ENCODE results near the gene ZNF709. TPM values are rescaled to one million over a fixed set of nuclear protein-coding genes. Genes with fewer than 3 reads are reported as not detected.

The ZNF709 gene
- total and polyA plus RNA-seq, 2 of the 13 experiments (the other 11 are each of a cell fraction or from before 2014, with no cell fraction given), result 1.5 to 3.9 TPM

- TF ChIP-seq, protein P1, sequence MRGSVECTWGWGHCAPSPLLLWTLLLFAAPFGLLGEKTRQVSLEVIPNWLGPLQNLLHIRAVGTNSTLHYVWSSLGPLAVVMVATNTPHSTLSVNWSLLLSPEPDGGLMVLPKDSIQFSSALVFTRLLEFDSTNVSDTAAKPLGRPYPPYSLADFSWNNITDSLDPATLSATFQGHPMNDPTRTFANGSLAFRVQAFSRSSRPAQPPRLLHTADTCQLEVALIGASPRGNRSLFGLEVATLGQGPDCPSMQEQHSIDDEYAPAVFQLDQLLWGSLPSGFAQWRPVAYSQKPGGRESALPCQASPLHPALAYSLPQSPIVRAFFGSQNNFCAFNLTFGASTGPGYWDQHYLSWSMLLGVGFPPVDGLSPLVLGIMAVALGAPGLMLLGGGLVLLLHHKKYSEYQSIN (CRISPR knock-in tag; IDR thresholded peaks at IDR 0.05; ENCODE audit: borderline replicate concordance), result no peak
- TF ChIP-seq MED8 (CRISPR knock-in tag; IDR thresholded peaks at IDR 0.05; ENCODE audit: insufficient replicate concordance), result no peak
- peak; percentile 91; the same call in 1 of the 2 replicates for TF ChIP-seq ZSCAN31 (CRISPR knock-in tag; IDR thresholded peaks at IDR 0.05; ENCODE audit: low read depth)
- TF ChIP-seq REXO4 (CRISPR knock-in tag; IDR thresholded peaks at IDR 0.05; ENCODE audit: borderline replicate concordance), result no peak
- TF ChIP-seq, protein P2, sequence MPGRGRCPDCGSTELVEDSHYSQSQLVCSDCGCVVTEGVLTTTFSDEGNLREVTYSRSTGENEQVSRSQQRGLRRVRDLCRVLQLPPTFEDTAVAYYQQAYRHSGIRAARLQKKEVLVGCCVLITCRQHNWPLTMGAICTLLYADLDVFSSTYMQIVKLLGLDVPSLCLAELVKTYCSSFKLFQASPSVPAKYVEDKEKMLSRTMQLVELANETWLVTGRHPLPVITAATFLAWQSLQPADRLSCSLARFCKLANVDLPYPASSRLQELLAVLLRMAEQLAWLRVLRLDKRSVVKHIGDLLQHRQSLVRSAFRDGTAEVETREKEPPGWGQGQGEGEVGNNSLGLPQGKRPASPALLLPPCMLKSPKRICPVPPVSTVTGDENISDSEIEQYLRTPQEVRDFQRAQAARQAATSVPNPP (CRISPR knock-in tag; IDR thresholded peaks at IDR 0.05), result no peak
- TF ChIP-seq ZMAT5 (CRISPR knock-in tag; IDR thresholded peaks at IDR 0.05; ENCODE audit: borderline replicate concordance, low read depth), result no peak
- no peak for TF ChIP-seq PCBP2 (optimal IDR thresholded peaks at IDR 0.05; ENCODE audit: low read depth, low read length, poor library complexity, severe bottlenecking)
- TF ChIP-seq EEA1 (CRISPR knock-in tag; IDR thresholded peaks at IDR 0.05; ENCODE audit: borderline replicate concordance), result no peak
- TF ChIP-seq POLR2G (IDR thresholded peaks at IDR 0.05; ENCODE audit: low read depth, low read length), result peak; percentile 93
- 0 out of 2 replicates have a peak, but pooled peaks have one; percentile 63 for TF ChIP-seq ZNF83 (CRISPR knock-in tag; IDR thresholded peaks at IDR 0.05; ENCODE audit: borderline replicate concordance)
- TF ChIP-seq RFX1 (IDR thresholded peaks at IDR 0.05), result peak; percentile 10; the same call in 1 of the 2 replicates
- no peak for TF ChIP-seq ZNF737 (CRISPR knock-in tag; IDR thresholded peaks at IDR 0.05; ENCODE audit: borderline replicate concordance)
- TF ChIP-seq ZNF546 (CRISPR knock-in tag; conservative IDR thresholded peaks at IDR 0.05), result no peak; the same call in 1 of the 2 replicates
- TF ChIP-seq, protein P3, sequence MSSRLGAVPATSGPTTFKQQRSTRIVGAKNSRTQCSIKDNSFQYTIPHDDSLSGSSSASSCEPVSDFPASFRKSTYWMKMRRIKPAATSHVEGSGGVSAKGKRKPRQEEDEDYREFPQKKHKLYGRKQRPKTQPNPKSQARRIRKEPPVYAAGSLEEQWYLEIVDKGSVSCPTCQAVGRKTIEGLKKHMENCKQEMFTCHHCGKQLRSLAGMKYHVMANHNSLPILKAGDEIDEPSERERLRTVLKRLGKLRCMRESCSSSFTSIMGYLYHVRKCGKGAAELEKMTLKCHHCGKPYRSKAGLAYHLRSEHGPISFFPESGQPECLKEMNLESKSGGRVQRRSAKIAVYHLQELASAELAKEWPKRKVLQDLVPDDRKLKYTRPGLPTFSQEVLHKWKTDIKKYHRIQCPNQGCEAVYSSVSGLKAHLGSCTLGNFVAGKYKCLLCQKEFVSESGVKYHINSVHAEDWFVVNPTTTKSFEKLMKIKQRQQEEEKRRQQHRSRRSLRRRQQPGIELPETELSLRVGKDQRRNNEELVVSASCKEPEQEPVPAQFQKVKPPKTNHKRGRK (CRISPR knock-in tag; IDR thresholded peaks at IDR 0.05), result no peak
- peak; percentile 78 for TF ChIP-seq ZBTB7B (CRISPR knock-in tag; IDR thresholded peaks at IDR 0.05)
- 0 out of 2 replicates have a peak, but pooled peaks have one; percentile 54 for TF ChIP-seq NCOA2 (CRISPR knock-in tag; IDR thresholded peaks at IDR 0.05)
- 0 out of 2 replicates have a peak, but pooled peaks have one; percentile 46 for TF ChIP-seq ZBTB46 (CRISPR knock-in tag; IDR thresholded peaks at IDR 0.05; ENCODE audit: borderline replicate concordance)
- peak; percentile 97 for TF ChIP-seq TAF1 (CRISPR knock-in tag; IDR thresholded peaks at IDR 0.05)
- 0 out of 2 replicates have a peak, but pooled peaks have one; percentile 22 for TF ChIP-seq ZNF503 (CRISPR knock-in tag; IDR thresholded peaks at IDR 0.05)
These were observed 10.6 kb upstream of the ZNF709 start (continued) for GRCh38 chr19:12495002-12495802.
